MM.1S (cell line): ENCODE measurements around the gene PUM1.

Experiments
- EZH2 ChIP-seq: fragments of 300-600 bp; sonication (generic); optimal IDR thresholded peaks from 2 replicates; pipeline ENCODE3; 2017; ENCODE audit warnings: low read depth, mild to moderate bottlenecking, antibody characterized with exemption, low read length, mixed read lengths
- EZH2phosphoT487 ChIP-seq: fragments of 300-600 bp; sonication (generic); IDR thresholded peaks from 2 replicates; pipeline ENCODE4 v1.6.1; 2018; ENCODE audit warnings: antibody characterized with exemption, low read length
- TF ChIP-seq, protein P1 (sequence below): fragments of 300-600 bp; sonication (generic); IDR thresholded peaks from 2 replicates; pipeline ENCODE4 v1.5.1; 2016; ENCODE audit warnings: antibody characterized with exemption, low read length, mixed read lengths

DNA sequence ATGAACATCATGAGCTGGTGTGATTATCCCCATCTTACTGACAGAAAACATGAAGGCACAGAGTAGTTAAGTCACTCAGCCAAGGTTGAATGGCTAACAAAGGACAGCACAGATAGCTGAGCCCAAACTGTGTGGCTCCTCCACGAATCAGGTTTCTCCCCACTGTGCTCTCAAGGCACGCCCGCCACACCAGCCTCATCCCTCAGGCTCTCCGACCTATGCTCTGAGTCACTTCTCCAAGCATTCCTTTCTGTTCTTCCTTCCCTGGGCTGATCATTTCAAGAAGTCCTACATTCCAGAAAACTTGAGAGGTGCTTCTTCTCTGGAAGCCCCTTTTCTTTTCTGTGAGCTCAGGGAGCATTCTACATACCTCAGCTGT lies 131.7 kb downstream of the PUM1 start:
- TF ChIP-seq, protein P1, sequence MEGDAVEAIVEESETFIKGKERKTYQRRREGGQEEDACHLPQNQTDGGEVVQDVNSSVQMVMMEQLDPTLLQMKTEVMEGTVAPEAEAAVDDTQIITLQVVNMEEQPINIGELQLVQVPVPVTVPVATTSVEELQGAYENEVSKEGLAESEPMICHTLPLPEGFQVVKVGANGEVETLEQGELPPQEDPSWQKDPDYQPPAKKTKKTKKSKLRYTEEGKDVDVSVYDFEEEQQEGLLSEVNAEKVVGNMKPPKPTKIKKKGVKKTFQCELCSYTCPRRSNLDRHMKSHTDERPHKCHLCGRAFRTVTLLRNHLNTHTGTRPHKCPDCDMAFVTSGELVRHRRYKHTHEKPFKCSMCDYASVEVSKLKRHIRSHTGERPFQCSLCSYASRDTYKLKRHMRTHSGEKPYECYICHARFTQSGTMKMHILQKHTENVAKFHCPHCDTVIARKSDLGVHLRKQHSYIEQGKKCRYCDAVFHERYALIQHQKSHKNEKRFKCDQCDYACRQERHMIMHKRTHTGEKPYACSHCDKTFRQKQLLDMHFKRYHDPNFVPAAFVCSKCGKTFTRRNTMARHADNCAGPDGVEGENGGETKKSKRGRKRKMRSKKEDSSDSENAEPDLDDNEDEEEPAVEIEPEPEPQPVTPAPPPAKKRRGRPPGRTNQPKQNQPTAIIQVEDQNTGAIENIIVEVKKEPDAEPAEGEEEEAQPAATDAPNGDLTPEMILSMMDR, result no peak
- TF ChIP-seq EZH2phosphoT487 (no peak), EZH2 (no peak)
